Neural progenitor cell (in vitro differentiated cells): ENCODE results near the gene LIPC. TPM values are rescaled to one million over a fixed set of nuclear protein-coding genes. Genes with fewer than 3 reads are reported as not detected.
A peak's percentile ranks its signal among the peaks of the same experiment; 100 is the strongest.

Experiments used
- DNase-seq: peaks from one replicate; pipeline ENCODE4 v3.0.0-alpha.2; 2016; ENCODE audit warnings: low spot score
- H2AFZ ChIP-seq: fragments of 200-600 bp; sonication (generic); replicated peaks from 2 replicates; pipeline ENCODE4 v1.6.1; 2016; ENCODE audit warnings: antibody characterized with exemption
- H3F3A ChIP-seq: fragments of 200-600 bp; sonication (generic); 2 replicates; pipeline ENCODE4 v1.6.1; 2016; ENCODE audit warnings: antibody characterized with exemption, low read depth
- H3K27ac ChIP-seq: fragments of 200-600 bp; sonication (generic); 2 replicates; pipeline ENCODE4 v1.5.1; 2016; ENCODE audit warnings: mild to moderate bottlenecking
- H3K27me3 ChIP-seq: fragments of 200-600 bp; sonication (generic); 2 replicates; pipeline ENCODE4 v1.6.1; 2016; ENCODE audit warnings: mild to moderate bottlenecking, moderate library complexity
- H3K36me3 ChIP-seq: fragments of 200-600 bp; sonication (generic); 2 replicates; pipeline ENCODE4 v1.5.1; 2016
- H3K4me1 ChIP-seq: fragments of 200-600 bp; sonication (generic); 2 replicates; pipeline ENCODE4 v1.6.1; 2016; ENCODE audit warnings: mixed run types
- H3K4me2 ChIP-seq: fragments of 200-600 bp; sonication (generic); 2 replicates; pipeline ENCODE4 v1.6.1; 2016
- H3K4me3 ChIP-seq: fragments of 200-600 bp; sonication (generic); 2 replicates; pipeline ENCODE4 v1.5.1; 2016
- H3K79me2 ChIP-seq: fragments of 200-600 bp; sonication (generic); 2 replicates; pipeline ENCODE4 v1.6.1; 2016; ENCODE audit warnings: low read depth
- H3K9ac ChIP-seq: fragments of 200-600 bp; sonication (generic); 2 replicates; pipeline ENCODE4 v1.6.1; 2016
- H3K9me3 ChIP-seq: fragments of 200-600 bp; sonication (generic); 2 replicates; pipeline ENCODE4 v1.5.1; 2016; ENCODE audit warnings: low read depth
- H4K20me1 ChIP-seq: fragments of 200-600 bp; sonication (generic); 2 replicates; pipeline ENCODE4 v1.6.1; 2016; ENCODE audit warnings: low read depth
- H3K27ac Mint-ChIP-seq: 3 replicates; pipeline ENCODE4 v1.8.0; 2021; ENCODE audit warnings: mixed read lengths
- H3K27me3 Mint-ChIP-seq: 2 replicates; pipeline ENCODE4 v1.8.0; 2022; ENCODE audit warnings: low read depth, mild to moderate bottlenecking, inconsistent platforms, moderate library complexity, mixed read lengths; ENCODE audit not compliant: insufficient read depth
- H3K36me3 Mint-ChIP-seq: 3 replicates; pipeline ENCODE4 v1.8.0; 2021; ENCODE audit warnings: mixed read lengths
- H3K4me1 Mint-ChIP-seq: 3 replicates; pipeline ENCODE4 v1.8.0; 2021; ENCODE audit warnings: mixed read lengths
- H3K4me3 Mint-ChIP-seq: 3 replicates; pipeline ENCODE4 v1.8.0; 2021; ENCODE audit warnings: mild to moderate bottlenecking, moderate library complexity, mixed read lengths
- H3K9me3 Mint-ChIP-seq: 3 replicates; pipeline ENCODE4 v1.8.0; 2020; ENCODE audit warnings: mixed read lengths
- EZH2 ChIP-seq: fragments of 200-600 bp; sonication (generic); IDR thresholded peaks from 2 replicates; pipeline ENCODE4 v1.6.1; 2017; ENCODE audit warnings: antibody characterized with exemption, mild to moderate bottlenecking, moderate library complexity
- EZH2phosphoT487 ChIP-seq: fragments of 200-600 bp; sonication (generic); IDR thresholded peaks from 2 replicates; pipeline ENCODE4 v1.6.1; 2017; ENCODE audit warnings: antibody characterized with exemption
- total RNA-seq: library from RNA; depleted of rRNA; stranded (reverse); fragments of >200 nt; gene quantifications from 2 replicates; pipeline ENCODE4 v1.2.3, GENCODE V29; 2015; ENCODE audit warnings: low replicate concordance
- TF ChIP-seq, protein P1 (sequence below): fragments of 200-600 bp; sonication (generic); IDR thresholded peaks from 2 replicates; pipeline ENCODE4 v1.5.1; 2017; ENCODE audit warnings: antibody characterized with exemption, mild to moderate bottlenecking

The LIPC gene
- total RNA-seq, 1 donor from 2014 or later, result not detected

DNA sequence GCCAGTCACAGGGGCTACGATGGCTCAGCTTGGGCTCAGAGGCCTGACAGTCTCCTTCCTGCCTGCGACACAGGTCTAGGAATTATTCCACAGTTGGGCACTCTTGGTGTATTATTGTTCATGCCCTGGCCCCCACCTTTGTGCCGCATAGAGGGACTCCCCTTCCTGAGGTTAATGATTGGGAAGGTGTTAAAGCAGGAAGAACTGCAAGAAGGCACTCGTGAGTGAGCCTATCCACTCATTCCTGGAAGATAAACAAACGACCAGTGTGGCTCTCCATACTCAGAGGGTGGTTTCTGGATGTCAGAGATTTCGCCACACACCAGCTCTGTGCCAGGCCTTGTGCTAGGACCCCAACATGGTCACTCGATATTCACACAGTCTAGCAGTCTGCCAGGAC is 12.3 kb downstream of the LIPC start:
- H3K9me3 Mint-ChIP-seq, result no peaks in the 10 kb centered on the region
- H3K4me2 ChIP-seq, result no peak overlapping the region
- no peak for DNase-seq
- H3K36me3 ChIP-seq, result no peaks in the 10 kb centered on the region
- no peak overlapping the region for H3K9ac ChIP-seq
- H3K4me3 ChIP-seq, result no peak overlapping the region
- H3K27ac Mint-ChIP-seq, result peak overlapping the region; percentile 74
- no peaks in the 10 kb centered on the region for H3F3A ChIP-seq
- no peaks in the 10 kb centered on the region for H4K20me1 ChIP-seq
- no peaks in the 10 kb centered on the region for H3K36me3 Mint-ChIP-seq
- TF ChIP-seq EZH2, result no peak
- TF ChIP-seq, protein P1, sequence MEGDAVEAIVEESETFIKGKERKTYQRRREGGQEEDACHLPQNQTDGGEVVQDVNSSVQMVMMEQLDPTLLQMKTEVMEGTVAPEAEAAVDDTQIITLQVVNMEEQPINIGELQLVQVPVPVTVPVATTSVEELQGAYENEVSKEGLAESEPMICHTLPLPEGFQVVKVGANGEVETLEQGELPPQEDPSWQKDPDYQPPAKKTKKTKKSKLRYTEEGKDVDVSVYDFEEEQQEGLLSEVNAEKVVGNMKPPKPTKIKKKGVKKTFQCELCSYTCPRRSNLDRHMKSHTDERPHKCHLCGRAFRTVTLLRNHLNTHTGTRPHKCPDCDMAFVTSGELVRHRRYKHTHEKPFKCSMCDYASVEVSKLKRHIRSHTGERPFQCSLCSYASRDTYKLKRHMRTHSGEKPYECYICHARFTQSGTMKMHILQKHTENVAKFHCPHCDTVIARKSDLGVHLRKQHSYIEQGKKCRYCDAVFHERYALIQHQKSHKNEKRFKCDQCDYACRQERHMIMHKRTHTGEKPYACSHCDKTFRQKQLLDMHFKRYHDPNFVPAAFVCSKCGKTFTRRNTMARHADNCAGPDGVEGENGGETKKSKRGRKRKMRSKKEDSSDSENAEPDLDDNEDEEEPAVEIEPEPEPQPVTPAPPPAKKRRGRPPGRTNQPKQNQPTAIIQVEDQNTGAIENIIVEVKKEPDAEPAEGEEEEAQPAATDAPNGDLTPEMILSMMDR, result no peak
- no peaks in the 10 kb centered on the region for H3K4me1 ChIP-seq
- H3K79me2 ChIP-seq, result no peaks in the 10 kb centered on the region
- H3K4me3 Mint-ChIP-seq, result no peak overlapping the region
- peaks cover 34% of the 10 kb centered on the region for H3K4me1 Mint-ChIP-seq
- no peak overlapping the region for H3K27ac ChIP-seq
- no peak overlapping the region for H2AFZ ChIP-seq
- H3K27me3 Mint-ChIP-seq, result peaks cover 4% of the 10 kb centered on the region
- no peaks in the 10 kb centered on the region for H3K27me3 ChIP-seq
- no peaks in the 10 kb centered on the region for H3K9me3 ChIP-seq

DNA sequence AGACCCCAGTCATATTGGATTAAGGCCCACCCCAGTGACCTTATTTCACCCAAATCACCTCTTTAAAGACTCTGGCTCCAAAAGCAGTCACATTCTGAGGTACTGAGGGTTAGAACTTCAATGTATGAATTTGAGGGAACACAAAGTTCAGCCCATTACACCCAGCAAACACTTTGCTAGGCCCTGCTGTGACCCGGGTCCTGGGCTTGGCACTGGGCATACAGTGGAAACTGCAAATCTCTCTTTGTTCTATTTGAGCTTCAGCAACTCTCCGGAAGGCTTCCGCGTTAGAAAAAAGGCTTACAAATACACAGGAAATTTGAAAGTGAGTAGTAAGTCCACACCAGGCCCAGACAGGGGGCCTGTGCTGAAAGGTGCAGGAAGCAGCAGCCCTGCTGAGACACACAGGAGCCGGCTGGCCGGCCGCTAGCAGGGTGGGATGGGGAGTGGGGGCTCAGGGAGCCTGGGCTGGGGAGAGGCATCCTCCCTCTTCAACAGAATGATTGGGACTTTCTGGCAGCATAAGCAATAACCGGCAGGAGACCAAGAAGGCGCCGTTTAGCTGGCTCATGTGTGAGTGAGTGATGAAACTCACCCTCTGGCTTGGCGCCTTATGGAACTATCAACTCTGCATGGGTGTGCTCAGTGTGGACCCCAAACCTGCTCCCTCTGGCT is 13.0 kb downstream of the LIPC start:
- Mint-ChIP-seq H3K36me3 (no peaks in the 10 kb centered on the region), H3K9me3 (no peaks in the 10 kb centered on the region), H3K27ac (no peak overlapping the region), H3K27me3 (peaks cover 4% of the 10 kb centered on the region), H3K4me3 (no peak overlapping the region), H3K4me1 (peaks cover 30% of the 10 kb centered on the region)
- Histone ChIP-seq H3K36me3 (no peaks in the 10 kb centered on the region), H3K9me3 (no peaks in the 10 kb centered on the region), H2AFZ (peak overlapping the region; percentile 34), H3K79me2 (no peaks in the 10 kb centered on the region), H3K4me1 (no peaks in the 10 kb centered on the region), H3K4me3 (no peak overlapping the region), H3K27ac (no peak overlapping the region), H3K9ac (no peak overlapping the region), H3K27me3 (no peaks in the 10 kb centered on the region), H3K4me2 (no peak overlapping the region), H4K20me1 (no peaks in the 10 kb centered on the region), H3F3A (no peaks in the 10 kb centered on the region)
- no peak for DNase-seq
- TF ChIP-seq EZH2 (no peak), EZH2phosphoT487 (no peak)
- TF ChIP-seq, protein P1, result no peak

DNA sequence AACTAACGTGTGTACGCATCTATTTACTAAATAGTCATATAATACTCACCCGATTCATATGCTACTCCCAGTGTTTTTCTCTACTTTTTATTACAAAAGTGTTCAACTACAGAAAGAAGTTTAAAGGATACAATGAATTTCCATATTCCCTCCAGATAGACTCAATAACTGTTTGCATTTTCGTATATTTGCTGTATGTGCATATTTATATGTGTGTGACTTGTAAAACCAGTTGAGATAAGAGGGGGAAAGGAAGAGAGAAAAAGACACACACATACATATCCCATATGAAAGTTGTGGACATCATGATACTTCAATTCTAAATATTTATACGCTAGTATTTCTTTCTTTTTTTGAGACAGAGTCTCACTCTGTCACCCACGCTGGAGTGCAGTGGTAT is 14.1 kb downstream of the LIPC start:
- Histone ChIP-seq H3F3A (no peaks in the 10 kb centered on the region), H3K79me2 (no peaks in the 10 kb centered on the region), H3K9ac (no peak overlapping the region), H2AFZ (no peak overlapping the region), H3K27ac (no peak overlapping the region), H3K36me3 (no peaks in the 10 kb centered on the region), H3K4me3 (no peak overlapping the region), H3K9me3 (no peaks in the 10 kb centered on the region), H3K4me1 (no peaks in the 10 kb centered on the region), H3K27me3 (no peaks in the 10 kb centered on the region), H4K20me1 (no peaks in the 10 kb centered on the region), H3K4me2 (no peak overlapping the region)
- DNase-seq, result no peak
- Mint-ChIP-seq H3K4me1 (peaks cover 20% of the 10 kb centered on the region), H3K4me3 (no peak overlapping the region), H3K27ac (no peak overlapping the region), H3K27me3 (peaks cover 4% of the 10 kb centered on the region), H3K9me3 (no peaks in the 10 kb centered on the region), H3K36me3 (no peaks in the 10 kb centered on the region)
- TF ChIP-seq EZH2phosphoT487 (no peak), EZH2 (no peak)
- TF ChIP-seq, protein P1, result no peak
